A549 (cell line): ENCODE measurements around the gene ZNF436.

Source experiments
- CTCF ChIP-seq: fragments of >200 bp; sonication (Bioruptor Twin); formaldehyde crosslinking; IDR thresholded peaks from 3 replicates; pipeline ENCODE4 v1.5.1; 2016
- EHMT2 ChIP-seq: fragments of 200-600 bp; sonication (generic); IDR thresholded peaks from 2 replicates; pipeline ENCODE4 v1.6.1; 2016; ENCODE audit warnings: antibody characterized with exemption, low read depth, mild to moderate bottlenecking, moderate library complexity
- JUNB ChIP-seq: fragments of >200 bp; sonication (Bioruptor Twin); formaldehyde crosslinking; IDR thresholded peaks from 2 replicates; pipeline ENCODE4 v1.6.1; 2016

- no peak for TF ChIP-seq CTCF
- no peak for TF ChIP-seq JUNB
- no peak for TF ChIP-seq EHMT2
Measured at GRCh38 chr1:23354245-23354644, 15.4 kb downstream of the ZNF436 start.
